ENCODE results near the gene ABCA12.

DNA sequence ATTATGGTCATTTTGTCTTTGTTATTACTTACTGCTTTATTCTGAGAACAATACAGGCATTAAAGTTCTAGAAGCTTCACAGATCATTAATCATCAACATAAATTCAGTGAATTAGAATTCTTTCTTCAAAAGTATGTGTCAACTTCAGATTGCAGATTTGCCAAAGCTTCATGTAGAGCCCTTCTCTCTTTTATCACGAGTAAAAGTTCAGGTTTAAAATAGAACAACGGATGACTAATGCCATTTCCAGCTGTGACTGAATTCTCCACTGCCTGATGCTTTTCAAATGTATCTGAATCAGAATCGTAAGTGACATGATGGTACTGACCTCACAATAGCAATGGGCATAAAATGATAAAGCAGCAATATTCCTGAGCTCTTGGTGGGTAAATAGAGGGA is 116.0 kb downstream of the ABCA12 start:
- TF ChIP-seq, protein P1, sequence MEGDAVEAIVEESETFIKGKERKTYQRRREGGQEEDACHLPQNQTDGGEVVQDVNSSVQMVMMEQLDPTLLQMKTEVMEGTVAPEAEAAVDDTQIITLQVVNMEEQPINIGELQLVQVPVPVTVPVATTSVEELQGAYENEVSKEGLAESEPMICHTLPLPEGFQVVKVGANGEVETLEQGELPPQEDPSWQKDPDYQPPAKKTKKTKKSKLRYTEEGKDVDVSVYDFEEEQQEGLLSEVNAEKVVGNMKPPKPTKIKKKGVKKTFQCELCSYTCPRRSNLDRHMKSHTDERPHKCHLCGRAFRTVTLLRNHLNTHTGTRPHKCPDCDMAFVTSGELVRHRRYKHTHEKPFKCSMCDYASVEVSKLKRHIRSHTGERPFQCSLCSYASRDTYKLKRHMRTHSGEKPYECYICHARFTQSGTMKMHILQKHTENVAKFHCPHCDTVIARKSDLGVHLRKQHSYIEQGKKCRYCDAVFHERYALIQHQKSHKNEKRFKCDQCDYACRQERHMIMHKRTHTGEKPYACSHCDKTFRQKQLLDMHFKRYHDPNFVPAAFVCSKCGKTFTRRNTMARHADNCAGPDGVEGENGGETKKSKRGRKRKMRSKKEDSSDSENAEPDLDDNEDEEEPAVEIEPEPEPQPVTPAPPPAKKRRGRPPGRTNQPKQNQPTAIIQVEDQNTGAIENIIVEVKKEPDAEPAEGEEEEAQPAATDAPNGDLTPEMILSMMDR (IDR thresholded peaks at IDR 0.05) = no peak
- TF ChIP-seq POLR2AphosphoS5 (IDR thresholded peaks at IDR 0.05) = no peak
